HEK293 (cell line): ENCODE measurements around the gene CXCL8.

Experiments used
- CTCF ChIA-PET: fragments of 350-600 bp; formaldehyde crosslinking; extraction: SDS; loops from one replicate; lab custom pipeline; 2021; ENCODE audit warnings: antibody characterized with exemption; lab: Yijun Ruan, JAX
- POLR2A ChIA-PET: fragments of 300-600 bp; formaldehyde crosslinking; extraction: SDS; loops from one replicate; lab custom pipeline; 2020; ENCODE audit warnings: antibody characterized with exemption, inconsistent platforms; lab: Yijun Ruan, JAX
- H3K27ac ChIP-seq: fragments of 200-500 bp; sonication (Bioruptor generic); 2 replicates; pipeline ENCODE4 v1.5.1; 2014; ENCODE audit warnings: low read depth, low read length, control low read depth, inconsistent platforms; ENCODE audit errors: extremely low read depth
- H3K36me3 ChIP-seq, 2 experiments: fragments of 200-500 bp in 1 of 2; sonication (Bioruptor generic) in 1 of 2; 1 replicate in 1 of 2; 2 replicates in 1 of 2; pipeline ENCODE4 v1.5.1; 2014 to 2017; ENCODE audit warnings: inconsistent platforms in 2 of 2, low read length in 2 of 2; ENCODE audit not compliant: control insufficient read depth in 2 of 2, insufficient read depth in 1 of 2
- H3K4me1 ChIP-seq: fragments of 200-500 bp; sonication (Bioruptor generic); 2 replicates; pipeline ENCODE4 v1.5.1; 2014; ENCODE audit warnings: mild to moderate bottlenecking, low read length, inconsistent platforms; ENCODE audit not compliant: control insufficient read depth, insufficient read depth
- H3K4me3 ChIP-seq: 2 replicates; pipeline ENCODE4 v1.5.1; 2011; ENCODE audit warnings: low read depth, mild to moderate bottlenecking, control low read depth, low read length, moderate library complexity
- H3K9me3 ChIP-seq: fragments of 200-500 bp; sonication (Bioruptor generic); 2 replicates; pipeline ENCODE4 v1.5.1; 2014; ENCODE audit warnings: low read depth, low read length, inconsistent platforms; ENCODE audit not compliant: control insufficient read depth, insufficient read depth
- CTCF ChIP-seq: fragments of 450-650 bp; formaldehyde crosslinking; IDR thresholded peaks from 2 replicates; pipeline ENCODE4 v1.5.1; 2016; ENCODE audit warnings: missing biosample characterization, missing genetic modification characterization
- KLF1 ChIP-seq: fragments of 450-650 bp; formaldehyde crosslinking; IDR thresholded peaks from 2 replicates; pipeline ENCODE4 v1.5.1; 2016; ENCODE audit warnings: missing biosample characterization, missing genetic modification characterization
- PRDM1 ChIP-seq: fragments of 450-650 bp; formaldehyde crosslinking; IDR thresholded peaks from 2 replicates; pipeline ENCODE4; 2016; ENCODE audit warnings: missing biosample characterization, missing genetic modification characterization
- ZBTB7A ChIP-seq: fragments of 450-650 bp; formaldehyde crosslinking; IDR thresholded peaks from 2 replicates; pipeline ENCODE4 v1.5.1; 2016; ENCODE audit warnings: low read depth, missing biosample characterization, missing genetic modification characterization
- ZNF132 ChIP-seq: fragments of 450-650 bp; formaldehyde crosslinking; IDR thresholded peaks from 2 replicates; pipeline ENCODE4 v1.5.1; 2017; ENCODE audit warnings: missing biosample characterization, missing genetic modification characterization, borderline replicate concordance
- ZNF140 ChIP-seq: fragments of 450-650 bp; formaldehyde crosslinking; IDR thresholded peaks from 2 replicates; pipeline ENCODE4 v1.5.1; 2016; ENCODE audit warnings: missing biosample characterization, missing genetic modification characterization
- ZNF175 ChIP-seq: fragments of 450-650 bp; formaldehyde crosslinking; IDR thresholded peaks from 2 replicates; pipeline ENCODE4 v1.5.1; 2016; ENCODE audit warnings: missing biosample characterization, missing genetic modification characterization
- ZNF24 ChIP-seq: fragments of 450-650 bp; formaldehyde crosslinking; IDR thresholded peaks from 2 replicates; pipeline ENCODE4 v1.5.1; 2016; ENCODE audit warnings: missing biosample characterization, missing genetic modification characterization
- ZNF501 ChIP-seq: fragments of 450-650 bp; formaldehyde crosslinking; IDR thresholded peaks from 2 replicates; pipeline ENCODE4 v1.5.1; 2016; ENCODE audit warnings: missing biosample characterization, missing genetic modification characterization
- ZNF544 ChIP-seq: fragments of 450-650 bp; formaldehyde crosslinking; IDR thresholded peaks from 2 replicates; pipeline ENCODE4 v1.5.0; 2017; ENCODE audit warnings: missing biosample characterization, missing genetic modification characterization
- ZNF558 ChIP-seq: fragments of 450-650 bp; formaldehyde crosslinking; IDR thresholded peaks from 2 replicates; pipeline ENCODE4 v1.5.1; 2016; ENCODE audit warnings: missing biosample characterization, missing genetic modification characterization
- ZNF624 ChIP-seq: fragments of 450-650 bp; formaldehyde crosslinking; IDR thresholded peaks from 2 replicates; pipeline ENCODE4 v1.5.1; 2017; ENCODE audit warnings: missing biosample characterization, missing genetic modification characterization
- ZNF645 ChIP-seq: fragments of 450-650 bp; formaldehyde crosslinking; IDR thresholded peaks from 2 replicates; pipeline ENCODE4; 2016; ENCODE audit warnings: missing biosample characterization, missing genetic modification characterization
- ZNF654 ChIP-seq: fragments of 450-650 bp; formaldehyde crosslinking; IDR thresholded peaks from 2 replicates; pipeline ENCODE4 v1.5.1; 2016; ENCODE audit warnings: low read depth, missing biosample characterization, missing genetic modification characterization
- ZNF76 ChIP-seq: fragments of 450-650 bp; formaldehyde crosslinking; IDR thresholded peaks from 2 replicates; pipeline ENCODE4; 2016; ENCODE audit warnings: low read depth, missing biosample characterization, missing genetic modification characterization, borderline replicate concordance
- ZNF768 ChIP-seq: fragments of 450-650 bp; formaldehyde crosslinking; IDR thresholded peaks from 2 replicates; pipeline ENCODE4 v1.5.1; 2018; ENCODE audit warnings: missing biosample characterization, mild to moderate bottlenecking, missing genetic modification characterization
- ZNF830 ChIP-seq: fragments of 450-650 bp; IDR thresholded peaks from 2 replicates; pipeline ENCODE4 v1.5.0; 2018; ENCODE audit warnings: missing biosample characterization, missing genetic modification characterization, low read depth, mild to moderate bottlenecking, moderate library complexity
- TF ChIP-seq, protein P1 (sequence below): fragments of 450-650 bp; formaldehyde crosslinking; IDR thresholded peaks from 2 replicates; pipeline ENCODE4 v1.5.1; 2016; ENCODE audit warnings: missing biosample characterization, missing genetic modification characterization

The CXCL8 gene

DNA sequence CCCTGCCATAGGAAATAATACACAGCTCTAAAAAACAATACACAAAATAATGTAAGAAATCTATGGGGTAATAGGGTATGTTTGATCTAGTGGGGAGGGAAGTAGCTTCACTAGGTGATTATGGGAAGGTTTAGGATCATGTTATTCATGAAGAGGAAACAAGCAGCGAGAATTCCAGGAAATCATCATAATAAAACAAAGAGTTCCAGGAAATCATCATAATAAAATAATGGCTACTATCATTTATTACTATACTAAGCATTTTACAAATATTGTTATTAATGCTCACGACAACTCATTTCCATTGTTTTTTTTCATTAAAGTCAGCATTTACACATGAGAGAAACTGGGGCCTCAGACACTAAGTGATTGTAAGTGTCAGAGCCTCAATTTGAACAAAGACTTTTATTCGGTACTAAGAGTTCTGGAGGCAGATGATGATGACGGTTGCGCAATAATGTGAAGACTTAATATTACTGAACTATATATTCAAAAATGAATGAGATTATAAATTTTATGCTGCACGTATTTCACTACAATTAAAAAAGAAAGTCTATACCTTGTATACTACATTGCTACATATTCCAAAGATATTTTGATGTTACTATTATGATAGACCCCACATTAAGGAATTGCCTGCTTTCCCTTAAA is 12.2 kb upstream of the CXCL8 start:
- no peaks in the 10 kb centered on the region for H3K36me3 ChIP-seq
- ChIA-PET CTCF (interaction anchor here (0.5 to 1.5 kb wide), 5 partner anchors 9 to 949 kb away, joined by 3 to 4 read pairs (median 3); no protein-coding TSS in a partner anchor), POLR2A (no interaction called here)
- no peaks in the 10 kb centered on the region for H3K9me3 ChIP-seq
- H3K4me3 ChIP-seq: no peak overlapping the region
- H3K27ac ChIP-seq: no peak overlapping the region
- no peak for TF ChIP-seq ZNF558 (tag by site-specific recombination)
- TF ChIP-seq, protein P1, sequence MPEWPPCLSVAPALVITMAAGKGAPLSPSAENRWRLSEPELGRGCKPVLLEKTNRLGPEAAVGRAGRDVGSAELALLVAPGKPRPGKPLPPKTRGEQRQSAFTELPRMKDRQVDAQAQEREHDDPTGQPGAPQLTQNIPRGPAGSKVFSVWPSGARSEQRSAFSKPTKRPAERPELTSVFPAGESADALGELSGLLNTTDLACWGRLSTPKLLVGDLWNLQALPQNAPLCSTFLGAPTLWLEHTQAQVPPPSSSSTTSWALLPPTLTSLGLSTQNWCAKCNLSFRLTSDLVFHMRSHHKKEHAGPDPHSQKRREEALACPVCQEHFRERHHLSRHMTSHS: no peak
- TF ChIP-seq ZNF76 (tag by site-specific recombination): no peak
- TF ChIP-seq ZNF645: no peak
- no peaks in the 10 kb centered on the region; the same call in 1 of the 2 replicates for H3K4me1 ChIP-seq

- POLR2A ChIA-PET: no interaction called here
- Histone ChIP-seq H3K27ac (no peak overlapping the region), H3K4me1 (no peaks in the 10 kb centered on the region; the same call in 1 of the 2 replicates)
Measured at GRCh38 chr4:73729534-73730165, 10.7 kb upstream of the CXCL8 start.

GRCh38 chr4:73730292-73730691 is 10.1 kb upstream of the CXCL8 start:
- Histone ChIP-seq H3K4me1 (no peaks in the 10 kb centered on the region; the same call in 1 of the 2 replicates), H3K36me3 (no peaks in the 10 kb centered on the region), H3K9me3 (no peaks in the 10 kb centered on the region), H3K27ac (no peak overlapping the region), H3K4me3 (no peak overlapping the region)
- no peak for TF ChIP-seq ZNF24 (tag by site-specific recombination)
- peak; percentile 72 for TF ChIP-seq KLF1 (tag by site-specific recombination)
- TF ChIP-seq ZNF132 (tag by site-specific recombination): no peak
- POLR2A ChIA-PET: no interaction called here
- CTCF ChIA-PET: interaction anchor here (0.6 to 1.8 kb wide), 12 partner anchors 10 to 588 kb away, joined by 3 to 7 read pairs (median 4); partner anchors contain the start of gene CXCL8

More at GRCh38 chr4:73729534-73730165, 10.7 kb upstream of the CXCL8 start:
- Histone ChIP-seq H3K4me3 (no peak overlapping the region), H3K9me3 (no peaks in the 10 kb centered on the region), H3K36me3 (no peaks in the 10 kb centered on the region)
- TF ChIP-seq ZNF624 (tag by site-specific recombination) (no peak), PRDM1 (tag by site-specific recombination) (no peak), ZBTB7A (tag by site-specific recombination) (no peak), ZNF544 (tag by site-specific recombination) (no peak), ZNF175 (tag by site-specific recombination) (no peak), ZNF558 (tag by site-specific recombination) (no peak), ZNF501 (tag by site-specific recombination) (no peak), ZNF830 (tag by site-specific recombination) (no peak), ZNF768 (tag by site-specific recombination) (no peak), ZNF654 (tag by site-specific recombination) (peak; percentile 42), ZNF140 (tag by site-specific recombination) (no peak), CTCF (0 out of 2 replicates have a peak, but pooled peaks have one; percentile 22)
- CTCF ChIA-PET: interaction anchor here (0.6 to 1.8 kb wide), 15 partner anchors 10 to 902 kb away, joined by 3 to 7 read pairs (median 4); partner anchors contain the start of genes CXCL3 and CXCL8
